GM12892 (cell line): Measurements from ENCODE around the gene POLN.
"Not testable (repeated sequence)": the region's sequence is repeated elsewhere in the genome, so short reads cannot be mapped to it uniquely, and the experiment has no call there.

ENCODE experiments used
- DNase-seq: peaks from one replicate; pipeline ENCODE4 v3.0.0; 2011; ENCODE audit not compliant: insufficient read length
- FAIRE-seq: peaks from 2 replicates; lab custom pipeline; 2011; peaks lifted over from hg19 to GRCh38; lab: Jason Lieb, UNC
- POLR2A ChIP-seq: IDR thresholded peaks from 2 replicates; pipeline ENCODE4 v1.6.1; 2011; ENCODE audit warnings: low read depth, low read length, control low read depth
- POLR2AphosphoS5 ChIP-seq: IDR thresholded peaks from 2 replicates; pipeline ENCODE4 v1.6.1; 2011; ENCODE audit warnings: low read depth, low read length, control low read depth
- TAF1 ChIP-seq: IDR thresholded peaks from 2 replicates; pipeline ENCODE4 v1.6.1; 2011; ENCODE audit warnings: low read depth, mild to moderate bottlenecking, control low read depth, low read length, borderline replicate concordance

The POLN gene

GRCh38 chr4:2245787-2246275 is 3.9 kb upstream of the POLN start:
- FAIRE-seq: no peak

GRCh38 chr4:2245057-2245786 is 3.3 kb upstream of the POLN start:
- FAIRE-seq (no peak), DNase-seq (no peak)
- TF ChIP-seq POLR2A (no peak), POLR2AphosphoS5 (no peak), TAF1 (no peak)

More at GRCh38 chr4:2245787-2246275, 3.9 kb upstream of the POLN start:
- peak; percentile 2 for DNase-seq
- TF ChIP-seq POLR2AphosphoS5 (no peak), TAF1 (no peak), POLR2A (no peak)

DNA sequence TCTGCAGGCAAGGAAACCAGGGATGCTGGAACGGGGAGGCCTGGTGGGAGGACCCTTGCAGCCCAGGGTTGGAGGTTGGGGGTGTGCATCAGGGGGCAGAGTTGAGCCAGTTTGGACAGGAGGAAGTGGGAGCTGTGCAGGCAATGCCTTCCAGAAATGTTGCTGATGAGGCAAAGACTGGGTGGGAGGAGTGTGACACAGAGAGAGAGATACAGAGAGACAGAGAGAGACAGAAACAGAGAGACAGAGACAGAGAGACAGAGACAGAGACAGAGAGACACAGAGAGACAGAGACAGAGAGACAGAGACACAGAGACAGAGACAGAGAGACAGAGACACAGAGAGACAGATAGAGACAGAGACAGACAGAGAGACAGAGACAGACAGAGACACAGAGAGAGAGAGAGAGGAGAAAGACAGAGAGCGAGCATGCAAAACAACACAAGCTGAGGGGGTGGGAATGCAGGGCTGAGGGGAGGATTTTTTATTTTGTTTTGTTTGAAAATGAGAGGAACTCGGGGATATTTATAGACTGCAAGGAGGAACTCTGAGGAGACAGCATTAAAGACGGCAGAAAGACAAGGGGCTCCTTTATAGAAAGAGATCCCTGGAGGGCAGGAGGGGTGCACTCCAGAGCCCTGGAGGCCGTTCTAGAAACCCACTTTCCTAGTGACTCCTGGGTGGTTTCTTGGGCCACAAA is 1.9 kb upstream of the POLN start:
- FAIRE-seq (peak; percentile 30), DNase-seq (no peak)
- TF ChIP-seq POLR2A (no peak), POLR2AphosphoS5 (no peak), TAF1 (no peak)

GRCh38 chr4:2241003-2241402 is 918 bp downstream of the POLN start:
- DNase-seq: no peak
- TF ChIP-seq POLR2AphosphoS5 (no peak), POLR2A (no peak), TAF1 (no peak)
- no peak for FAIRE-seq

DNA sequence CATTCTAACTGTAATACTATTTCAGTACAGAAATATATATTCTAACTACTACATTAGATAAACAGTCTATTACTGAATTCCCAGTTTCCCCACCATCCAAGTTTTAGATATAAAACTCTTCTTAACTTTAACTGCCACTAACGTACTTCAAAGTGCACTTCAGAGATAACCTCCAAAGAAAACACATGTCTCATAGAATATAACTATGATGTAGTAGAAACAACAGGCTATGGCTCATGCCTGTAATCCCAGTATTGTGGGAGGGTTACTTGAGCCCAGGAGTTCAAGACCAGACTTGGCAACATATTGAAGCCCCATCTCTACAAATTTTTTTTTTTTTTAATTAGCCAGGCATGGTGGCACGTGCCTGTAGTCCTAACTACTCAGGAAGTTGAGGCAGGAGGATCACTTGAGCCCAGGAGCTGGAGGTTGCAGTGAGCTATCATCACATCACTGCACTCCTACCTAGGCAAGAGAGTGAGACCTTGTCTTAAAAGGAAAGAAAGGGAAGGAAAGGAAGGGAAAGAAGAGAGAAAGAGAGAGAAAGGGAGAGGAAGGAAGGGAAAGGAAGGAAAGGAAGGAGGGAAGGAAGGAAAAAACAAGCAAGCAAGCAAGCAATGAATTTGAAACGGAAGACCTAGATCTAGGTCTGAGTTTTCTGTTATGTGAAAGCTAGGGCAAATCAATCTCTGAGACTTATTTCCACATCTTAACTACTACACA is 4.8 kb downstream of the POLN start:
- DNase-seq (no peak), FAIRE-seq (no peak)
- TF ChIP-seq POLR2A (no peak), TAF1 (no peak), POLR2AphosphoS5 (no peak)

DNA sequence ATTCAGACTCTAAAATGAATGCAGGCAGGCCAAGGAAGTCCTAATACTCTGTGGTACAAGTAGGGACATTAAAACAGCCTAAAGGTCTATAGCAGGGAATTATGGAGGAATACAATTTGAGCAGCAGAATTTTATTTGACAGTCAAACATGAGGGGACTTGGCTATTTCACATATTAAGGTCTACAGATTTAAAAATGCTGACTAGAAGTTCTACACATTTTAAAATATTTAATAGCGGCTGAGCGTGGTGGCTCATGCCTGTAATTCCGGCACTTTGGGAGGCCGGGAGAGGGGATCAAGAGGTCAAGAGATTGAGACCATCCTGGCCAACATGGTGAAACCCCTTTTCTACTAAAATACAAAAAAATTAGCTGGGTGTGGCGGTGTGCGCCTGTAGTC is 10.8 kb downstream of the POLN start:
- FAIRE-seq (no peak), DNase-seq (no peak)
- TF ChIP-seq TAF1 (no peak), POLR2A (no peak), POLR2AphosphoS5 (no peak)

- no peak for TF ChIP-seq TAF1
- TF ChIP-seq POLR2A: no peak
- no peak for TF ChIP-seq POLR2AphosphoS5
- no peak for FAIRE-seq
- DNase-seq: no peak
Measured at GRCh38 chr4:2226261-2226660, 15.7 kb downstream of the POLN start.

GRCh38 chr4:2222838-2223237 is 19.1 kb downstream of the POLN start:
- DNase-seq (no peak), FAIRE-seq (no peak)
- TF ChIP-seq POLR2AphosphoS5 (no peak), POLR2A (no peak), TAF1 (no peak)

GRCh38 chr4:2221378-2221777 is 20.5 kb downstream of the POLN start:
- DNase-seq, FAIRE-seq: not testable (repeated sequence)

GRCh38 chr4:2220016-2220630 is 21.8 kb downstream of the POLN start:
- peak; percentile 83 for FAIRE-seq

GRCh38 chr4:2219233-2219760 is 22.6 kb downstream of the POLN start:
- no peak for FAIRE-seq
- TF ChIP-seq POLR2AphosphoS5 (no peak), TAF1 (no peak), POLR2A (no peak)
- DNase-seq: no peak

More at GRCh38 chr4:2220016-2220630, 21.8 kb downstream of the POLN start:
- TF ChIP-seq POLR2A: no peak
- TF ChIP-seq POLR2AphosphoS5: no peak
- no peak for TF ChIP-seq TAF1
- DNase-seq: peak; percentile 24
